NB4 (cell line): ENCODE results near the gene ZNF786.

Experiments
- CTCF ChIP-seq: IDR thresholded peaks from one replicate; pipeline ENCODE4 v1.5.1; 2012; ENCODE audit warnings: low read depth, low read length
- POLR2A ChIP-seq: IDR thresholded peaks from 2 replicates; pipeline ENCODE4 v1.6.1; 2011; ENCODE audit warnings: mild to moderate bottlenecking; ENCODE audit not compliant: insufficient read length; ENCODE audit errors: extremely low read depth

DNA sequence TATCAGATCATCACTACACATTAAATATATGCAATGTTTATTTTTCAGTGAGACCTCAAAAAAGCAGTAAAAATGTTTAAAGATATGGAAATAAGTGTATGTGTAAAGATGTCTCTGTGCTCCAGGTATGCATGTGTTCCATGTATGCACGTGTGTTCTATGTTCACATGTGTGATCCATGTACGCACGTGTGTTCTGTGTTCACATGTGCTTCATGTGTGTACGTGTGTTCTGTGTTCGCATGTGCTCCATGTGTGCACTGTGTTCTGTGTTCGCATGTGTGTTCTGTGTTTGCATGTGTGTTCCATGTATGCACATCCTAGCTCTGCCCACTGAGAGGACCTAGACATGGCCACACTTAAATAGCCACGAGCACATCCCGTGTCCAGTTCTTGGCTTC, 46.6 kb downstream of the ZNF786 start:
- no peak for TF ChIP-seq POLR2A
- TF ChIP-seq CTCF = no peak
